NCI-H2081 (cell line): ENCODE data around the gene TMEM181.
"Not testable (repeated sequence)": the region's sequence is repeated elsewhere in the genome, so short reads cannot be mapped to it uniquely, and the experiment has no call there.

Source experiments
- DNase-seq, 2 experiments: peaks; one replicate each; lab custom pipeline; 2025; lab: John Stamatoyannopoulos, UW

TMEM181 gene

DNA sequence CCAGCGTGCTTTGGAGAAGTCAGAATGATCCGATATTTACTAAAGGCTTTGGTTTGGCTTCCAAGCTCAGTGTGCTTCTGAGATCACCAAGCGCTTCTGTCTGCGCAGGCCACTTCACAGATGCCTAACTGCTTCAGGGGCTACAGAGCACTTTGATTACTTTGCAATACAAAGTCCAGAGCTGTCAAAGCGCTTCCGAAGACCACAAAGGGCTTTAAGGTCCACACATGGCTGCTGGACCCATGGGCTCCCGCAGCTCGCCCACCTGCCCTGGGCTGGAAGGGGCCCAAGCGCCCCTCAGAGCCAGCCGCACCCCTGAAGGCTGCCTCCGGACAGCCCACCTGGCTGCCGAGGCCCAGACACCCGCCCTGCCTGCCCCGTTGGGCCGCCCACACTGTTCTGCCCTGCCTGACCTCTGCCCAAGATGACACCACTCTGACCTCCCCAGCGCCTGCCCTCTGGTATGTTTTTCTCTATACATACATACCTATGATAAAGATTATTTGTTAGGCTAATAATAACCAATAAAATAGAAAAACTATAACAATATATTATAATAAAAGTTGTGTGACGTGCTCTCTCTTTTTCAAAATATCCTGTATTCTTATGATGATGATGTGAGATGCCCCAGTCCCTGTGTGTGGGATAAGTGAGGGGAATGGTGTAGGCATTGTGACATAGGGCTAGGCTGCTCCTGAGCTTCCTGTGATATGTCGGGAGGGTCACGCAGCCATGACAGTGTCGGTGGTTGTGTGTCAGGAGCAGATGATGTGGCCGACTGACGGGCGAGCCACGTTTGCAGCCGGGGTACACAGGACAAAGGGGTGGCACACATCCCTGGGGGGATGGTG is 62.0 kb downstream of the TMEM181 start:
- no peak for DNase-seq

DNA sequence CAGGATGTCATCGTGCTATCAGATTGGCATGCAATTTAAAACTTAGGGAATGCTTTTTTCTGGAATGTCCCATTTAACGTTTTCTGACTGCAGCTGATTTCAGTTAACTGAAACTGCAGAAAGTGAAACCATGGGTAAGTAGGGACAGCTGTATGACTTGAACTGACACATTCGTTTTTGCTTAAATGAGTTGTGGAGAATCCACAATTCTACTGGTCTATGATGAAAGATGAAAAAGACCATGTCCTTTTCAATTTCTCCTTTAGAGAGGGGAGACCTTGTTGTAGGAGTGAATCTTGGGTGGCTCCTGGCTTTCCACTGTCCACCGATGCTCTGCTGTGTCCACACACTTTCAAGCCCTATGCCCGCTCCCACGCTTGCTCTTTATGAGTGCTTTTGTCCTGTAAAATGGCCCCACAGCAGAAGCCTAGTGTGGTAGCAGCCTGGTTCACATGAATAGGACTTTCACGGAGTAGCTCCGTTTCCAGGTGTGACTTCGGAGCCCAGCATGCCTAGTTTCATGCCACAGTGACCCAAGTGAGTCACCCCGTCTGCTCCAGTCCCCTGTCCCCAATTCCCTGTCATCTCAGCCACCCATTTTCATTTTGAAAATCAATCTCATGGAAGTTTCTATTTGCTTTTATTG is 62.8 kb downstream of the TMEM181 start:
- no peak for DNase-seq

DNA sequence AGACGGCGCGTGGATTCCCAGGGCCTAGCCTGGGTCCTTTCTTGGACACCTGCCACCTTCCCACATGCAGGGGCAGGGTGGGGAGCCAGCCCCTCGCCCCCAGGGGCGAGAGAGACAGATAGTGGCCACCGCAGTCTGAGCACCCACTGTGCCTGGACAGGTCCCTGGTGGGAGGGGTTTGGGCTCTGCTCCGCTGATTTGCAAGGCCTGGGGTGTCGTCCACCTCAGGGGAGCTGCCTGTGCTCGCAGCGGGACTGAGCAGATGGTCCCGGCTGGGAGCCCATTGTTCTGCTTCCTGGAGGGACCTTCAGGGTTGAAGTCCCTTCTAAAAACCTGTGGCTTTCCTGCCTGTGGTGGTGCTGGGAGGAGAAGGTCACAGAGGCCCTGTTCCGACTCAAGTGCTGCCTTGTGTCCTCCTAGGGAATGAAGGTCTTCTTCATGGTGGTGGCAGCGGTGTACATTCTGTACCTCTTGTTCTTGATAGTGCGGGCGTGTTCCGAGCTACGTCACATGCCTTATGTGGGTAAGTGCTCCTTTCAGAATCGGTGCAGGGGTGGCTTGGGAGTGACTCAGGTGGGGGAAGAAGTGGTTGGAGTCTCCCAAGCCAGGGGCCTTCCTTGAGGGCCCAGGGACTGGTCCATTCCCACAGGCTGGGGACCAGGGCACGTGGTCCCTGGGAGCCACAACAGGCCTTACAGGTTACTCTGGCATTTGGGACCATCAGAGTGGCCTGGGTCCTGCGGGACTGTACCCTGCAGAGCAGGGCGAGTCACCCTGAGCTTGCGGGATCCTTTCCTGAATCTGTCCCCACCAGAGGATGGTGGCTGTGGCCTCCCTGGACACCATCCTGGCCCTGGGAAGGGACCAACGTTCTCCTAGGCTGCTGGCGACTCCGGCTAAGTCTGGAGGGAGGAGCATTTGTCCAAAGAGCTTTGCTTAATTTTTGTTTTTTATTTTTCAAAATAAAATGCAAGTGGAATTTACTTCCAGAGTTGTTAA is 65.1 kb downstream of the TMEM181 start:
- DNase-seq: no peak

DNA sequence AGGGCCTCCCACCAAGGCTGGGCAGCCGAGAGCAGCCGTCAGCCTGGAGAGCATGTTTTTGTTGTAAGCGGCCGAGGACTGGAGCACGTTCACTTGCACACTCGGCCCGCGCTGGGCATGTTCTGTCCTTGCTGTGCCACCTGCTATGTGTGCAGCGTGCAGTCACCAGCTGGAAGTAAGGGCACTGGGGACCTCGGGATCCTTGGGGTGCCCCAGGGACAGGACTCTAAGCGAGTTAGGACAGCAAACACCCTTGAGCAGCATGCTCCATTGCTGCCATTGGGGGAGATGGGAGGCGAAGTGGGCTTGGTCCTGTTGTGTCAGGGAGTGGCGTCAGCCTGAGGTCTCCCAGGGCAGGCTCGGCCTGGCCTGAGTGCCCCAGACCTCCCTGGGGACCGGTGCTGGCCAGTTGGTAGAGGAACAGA is 66.0 kb downstream of the TMEM181 start:
- DNase-seq: no peak

DNA sequence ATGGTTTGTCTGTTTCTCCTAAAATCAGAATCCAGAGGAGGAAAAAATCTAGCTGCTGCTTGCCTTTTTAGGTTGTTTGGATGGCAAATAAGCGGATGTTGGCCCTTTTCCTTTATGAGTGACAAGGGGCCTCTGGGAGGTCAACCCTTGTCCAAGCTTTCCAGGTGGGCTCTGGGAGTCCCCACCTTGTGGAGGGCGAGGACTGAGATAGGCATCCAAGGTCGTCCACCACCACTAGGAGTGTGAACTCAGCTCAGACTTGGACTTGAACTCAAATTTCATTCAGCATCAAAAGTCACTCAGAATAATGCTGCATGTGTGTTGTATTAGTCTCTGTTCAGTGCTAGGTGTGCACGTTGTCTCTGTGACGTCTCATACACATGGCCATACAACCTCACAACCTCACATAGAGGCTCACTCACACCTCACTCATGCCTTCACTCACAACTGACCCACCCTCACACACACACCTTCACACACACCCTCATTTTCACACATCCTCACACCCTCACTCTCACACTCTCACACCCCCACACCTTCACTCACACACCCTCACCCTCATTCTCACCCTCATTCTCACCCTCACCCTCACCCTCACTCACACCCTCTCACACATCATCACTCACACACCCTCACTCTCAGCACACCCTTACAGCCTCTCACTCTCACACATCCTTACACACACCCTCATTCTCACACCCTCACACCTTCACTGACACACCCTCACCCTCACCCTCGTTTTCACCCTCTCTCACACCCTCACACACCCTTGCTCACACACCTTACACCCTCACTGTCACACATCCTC is 66.7 kb downstream of the TMEM181 start:
- no peak for DNase-seq

DNA sequence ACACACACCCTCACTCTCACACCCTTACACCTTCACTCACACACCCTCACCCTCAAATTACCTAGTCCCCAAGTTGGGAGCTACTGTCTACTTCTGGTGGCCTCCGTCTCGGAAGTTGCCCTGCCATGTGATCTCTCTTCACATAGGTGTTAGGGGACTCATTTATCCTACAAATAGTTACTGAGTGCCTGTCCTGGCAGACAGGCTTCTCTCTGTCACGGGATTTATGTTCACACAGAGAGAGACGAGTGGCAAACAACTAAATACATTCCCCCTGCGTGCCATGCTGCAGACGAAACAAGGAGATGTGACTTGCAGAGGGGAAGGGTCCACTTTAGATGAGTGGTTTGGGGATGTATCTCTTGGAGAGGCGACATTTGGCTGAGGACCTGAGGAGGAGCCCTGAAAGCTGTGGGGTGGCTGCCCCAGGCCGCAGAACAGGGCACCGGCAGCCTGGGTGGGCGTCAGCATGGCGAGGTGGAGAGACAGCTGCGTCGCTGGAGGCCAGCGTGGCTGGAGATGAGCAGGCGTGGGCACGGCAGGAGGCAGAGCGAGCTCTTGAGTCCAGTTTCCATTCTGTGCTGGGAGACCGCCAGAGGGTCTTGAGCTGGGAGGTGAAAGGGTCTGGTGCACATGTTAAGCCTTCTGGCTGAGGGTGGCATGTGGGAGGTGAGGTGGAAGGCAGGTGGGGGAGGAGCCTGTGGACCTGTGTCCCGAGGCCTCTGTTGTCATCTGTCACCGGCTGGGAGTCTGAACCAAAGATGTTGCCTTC is 67.5 kb downstream of the TMEM181 start:
- no peak for DNase-seq

DNA sequence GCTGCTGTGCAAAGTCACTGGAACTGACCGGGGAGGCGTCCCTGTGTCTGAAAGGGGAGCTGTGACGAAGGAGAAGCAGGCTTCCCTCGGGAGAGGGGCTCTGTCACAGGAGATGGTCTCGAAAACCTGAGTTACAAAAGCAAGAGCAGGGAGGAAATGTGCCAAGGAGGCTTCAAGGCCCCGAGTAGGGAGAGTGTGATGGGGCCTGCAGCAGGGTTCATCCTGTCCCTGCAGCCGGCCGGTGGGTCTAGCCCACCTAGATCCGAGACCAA is 68.0 kb downstream of the TMEM181 start:
- no peak for DNase-seq

DNA sequence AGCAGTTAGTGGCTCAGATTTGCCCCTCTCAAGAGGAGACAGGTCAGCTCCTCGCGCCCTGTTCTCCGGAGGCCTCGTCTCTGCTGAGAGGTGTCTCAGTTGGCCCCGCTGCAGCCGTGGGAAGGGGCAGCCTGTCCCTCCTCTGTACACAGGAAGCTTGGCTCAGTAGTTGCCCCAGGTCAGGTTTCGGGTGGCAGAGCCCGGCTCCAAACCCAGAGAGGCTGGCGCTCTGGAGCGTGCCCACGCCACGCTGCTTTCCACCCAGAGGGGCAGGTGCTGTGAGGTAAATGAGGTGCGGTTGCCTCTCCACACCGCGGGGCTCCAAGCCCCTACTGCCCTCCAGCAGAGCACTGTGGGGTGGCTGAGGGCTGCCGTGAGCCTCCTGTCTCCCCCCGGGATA is 68.7 kb downstream of the TMEM181 start:
- DNase-seq: no peak

DNA sequence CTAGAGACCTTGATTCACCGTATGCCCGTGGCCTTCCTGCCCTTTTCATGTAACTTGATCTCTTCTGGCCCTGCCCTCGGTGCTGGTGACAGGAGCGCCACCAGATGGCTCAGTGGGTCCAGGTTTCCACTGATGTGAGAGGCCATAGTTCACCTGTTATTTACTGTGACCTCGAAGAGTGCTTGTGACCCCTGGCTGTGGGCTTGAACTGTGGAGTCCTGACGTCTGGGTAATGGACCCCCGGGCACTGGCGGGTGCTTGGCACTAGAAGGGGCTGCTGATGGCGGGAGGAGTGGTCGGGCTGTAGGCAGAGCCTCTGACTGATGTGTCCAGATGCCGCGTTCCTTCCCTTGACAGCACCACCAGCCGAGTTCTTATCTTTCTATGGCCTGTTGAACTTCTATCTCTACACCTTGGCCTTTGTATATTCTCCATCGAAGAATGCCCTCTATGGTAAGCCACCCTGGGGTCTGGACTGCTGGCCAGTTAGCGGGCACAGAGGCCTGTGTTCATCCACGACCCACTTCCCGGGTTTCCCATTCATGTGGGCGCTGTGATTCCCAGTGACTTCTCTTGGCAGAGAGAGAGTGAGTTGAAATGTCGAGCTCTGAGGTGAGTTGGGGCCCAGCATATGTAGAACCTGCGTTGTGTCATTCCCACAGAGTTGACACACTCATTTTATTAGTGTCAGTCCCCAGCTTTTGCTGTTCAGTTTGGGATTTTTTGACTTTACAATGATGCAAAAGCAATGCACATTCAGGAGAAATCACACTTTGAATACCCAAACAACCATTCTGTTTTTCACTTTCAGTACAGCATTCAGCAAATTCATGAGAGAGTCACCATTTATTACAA is 69.7 kb downstream of the TMEM181 start:
- no peak for DNase-seq

DNA sequence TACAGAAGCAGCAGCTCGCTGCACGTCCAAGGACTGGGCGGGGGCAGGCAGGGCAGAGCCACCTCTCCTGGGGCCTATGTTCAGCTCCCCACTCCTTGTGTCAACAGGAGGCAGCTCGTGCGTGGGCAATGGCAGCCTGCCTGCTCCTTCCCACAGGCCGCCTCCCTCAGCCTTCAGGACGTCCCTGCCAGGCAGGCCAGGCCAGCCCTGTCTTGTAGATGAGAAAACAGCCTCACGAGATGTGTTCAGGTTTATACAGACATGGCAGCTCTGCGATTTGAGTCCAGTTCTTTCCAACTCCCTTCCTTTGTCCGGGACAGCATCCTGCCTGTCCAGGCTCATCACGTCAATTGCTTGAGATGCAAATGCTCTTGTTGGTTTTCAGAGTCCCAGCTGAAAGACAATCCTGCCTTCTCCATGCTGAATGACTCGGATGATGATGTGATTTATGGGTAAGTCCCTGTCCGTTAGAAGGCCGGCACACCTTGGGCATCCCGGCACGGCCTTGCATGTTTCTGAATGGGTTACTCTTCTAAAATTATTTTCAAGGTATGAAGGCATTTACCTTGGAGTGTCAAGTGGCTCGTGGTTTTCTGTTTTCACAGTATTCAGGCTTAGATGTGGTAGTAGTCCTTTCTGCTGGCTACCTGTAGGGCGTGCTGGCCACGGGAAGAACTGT is 71.2 kb downstream of the TMEM181 start:
- DNase-seq: no peak

DNA sequence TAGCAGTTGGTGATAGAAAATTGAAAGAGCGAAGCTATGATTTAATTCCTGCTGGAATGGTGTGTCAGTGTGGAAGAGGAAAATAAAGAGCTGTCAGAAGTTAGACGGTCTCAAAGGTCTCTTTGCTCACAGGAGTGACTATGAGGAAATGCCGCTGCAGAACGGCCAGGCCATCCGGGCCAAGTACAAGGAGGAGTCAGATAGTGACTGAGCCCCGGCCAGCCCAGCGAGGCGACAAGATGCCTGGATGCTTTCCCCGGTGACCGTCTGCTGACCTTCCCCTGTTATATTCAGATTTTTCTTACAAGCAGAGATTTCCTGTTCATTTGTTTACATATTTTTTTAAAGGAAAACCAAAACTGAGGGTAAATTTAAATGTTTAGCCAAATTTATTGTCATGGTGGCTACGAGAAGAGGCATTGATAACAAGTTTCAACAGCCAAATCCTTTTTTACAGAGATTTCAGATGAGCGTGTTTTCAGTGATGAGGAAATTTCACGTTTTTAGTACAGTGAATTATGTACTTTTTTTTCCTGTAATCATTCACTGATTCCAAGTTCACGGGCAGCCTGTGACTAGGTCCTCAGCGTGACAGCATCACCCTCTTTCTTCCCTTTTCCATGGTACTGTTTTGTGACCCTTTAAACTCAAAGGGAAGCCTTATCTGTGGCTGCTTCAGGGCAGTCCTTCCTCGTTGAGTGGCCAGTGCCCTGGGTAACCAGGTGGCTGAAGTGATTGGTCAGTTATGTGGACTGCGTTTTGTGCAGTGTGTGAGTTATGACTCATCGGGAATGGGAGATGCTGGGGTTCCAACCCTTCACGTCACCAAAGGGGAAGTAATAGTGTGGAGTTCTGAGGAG is 72.0 kb downstream of the TMEM181 start:
- no peak for DNase-seq

DNA sequence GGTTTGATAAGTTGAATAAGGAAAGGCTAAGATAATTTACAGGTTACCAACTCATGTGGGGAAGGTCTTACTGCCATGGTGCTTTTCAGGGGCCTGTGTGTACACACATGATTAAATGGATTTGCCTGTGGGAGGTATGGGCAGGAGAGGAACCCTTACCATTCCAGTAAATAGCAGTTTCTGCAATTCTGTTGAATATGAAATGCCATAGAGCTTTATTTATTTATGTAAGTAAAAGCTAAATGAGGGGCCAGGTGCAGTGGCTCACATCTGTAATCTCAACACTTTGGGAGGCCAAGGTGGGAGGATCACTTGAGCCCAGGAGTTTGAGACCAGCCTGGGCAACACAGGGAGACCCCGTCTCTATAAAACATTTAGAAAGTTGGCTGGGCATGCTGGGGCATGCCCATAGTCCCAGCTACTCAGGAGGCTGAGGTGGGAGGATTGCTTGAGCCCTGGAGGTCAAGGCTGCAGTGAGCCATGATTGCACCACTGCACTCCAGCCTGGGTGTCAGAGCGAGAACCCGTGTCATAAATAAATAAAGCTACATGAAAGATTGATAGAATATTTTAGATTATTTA is 72.7 kb downstream of the TMEM181 start:
- DNase-seq: not testable (repeated sequence)

DNA sequence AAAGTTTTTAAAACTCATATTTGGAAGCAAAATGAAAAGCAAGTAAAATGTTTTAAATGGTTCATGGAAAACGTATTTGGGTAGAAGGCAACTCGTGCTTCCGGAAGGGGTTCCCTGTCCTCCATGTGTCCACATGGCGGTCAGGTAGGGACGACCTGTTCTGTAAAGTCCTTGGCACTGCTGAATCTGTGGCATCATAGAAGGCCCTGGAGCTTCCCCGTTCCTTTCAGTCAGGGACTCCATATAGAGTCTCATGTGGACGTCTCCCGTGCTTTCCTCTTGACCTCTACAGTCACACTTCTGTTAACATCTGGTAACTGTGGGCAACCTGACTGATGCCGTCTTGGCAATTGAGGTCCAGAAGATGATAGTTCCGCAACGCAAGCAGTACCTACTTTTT is 73.2 kb downstream of the TMEM181 start:
- DNase-seq: no peak

DNA sequence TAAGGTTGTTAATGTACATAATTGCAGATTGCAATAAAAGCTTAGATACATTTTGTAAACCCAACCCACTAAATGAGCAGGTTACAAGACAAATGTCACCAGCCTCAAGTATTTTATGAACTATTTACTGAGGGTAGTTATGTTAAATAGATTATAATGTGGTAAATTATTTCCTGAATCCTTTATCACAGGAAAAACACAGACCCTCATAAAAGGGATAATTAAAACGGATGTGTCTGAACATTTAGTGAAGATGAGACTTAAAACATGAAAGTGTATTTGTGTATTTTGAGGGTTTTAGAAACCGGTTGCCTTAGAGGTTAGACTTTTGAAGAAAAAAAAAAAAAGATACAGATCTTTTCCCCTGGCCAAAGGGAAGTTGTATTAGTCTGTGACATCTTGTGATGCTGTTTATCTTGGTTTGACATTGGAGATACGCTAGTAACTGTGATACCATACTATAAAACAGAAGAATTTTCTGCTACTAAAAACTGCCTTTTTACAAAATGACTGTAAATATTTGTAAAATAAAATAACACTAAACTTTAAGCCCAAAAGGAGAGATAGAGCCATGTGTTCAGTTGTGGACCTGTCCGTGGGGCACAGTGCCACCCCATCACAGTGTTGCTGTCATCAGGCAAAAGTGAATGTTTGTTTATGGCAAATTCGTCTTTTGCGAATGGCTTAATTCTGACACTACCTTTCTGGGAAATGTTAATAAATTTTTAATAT is 75.0 kb downstream of the TMEM181 start:
- no peak for DNase-seq

DNA sequence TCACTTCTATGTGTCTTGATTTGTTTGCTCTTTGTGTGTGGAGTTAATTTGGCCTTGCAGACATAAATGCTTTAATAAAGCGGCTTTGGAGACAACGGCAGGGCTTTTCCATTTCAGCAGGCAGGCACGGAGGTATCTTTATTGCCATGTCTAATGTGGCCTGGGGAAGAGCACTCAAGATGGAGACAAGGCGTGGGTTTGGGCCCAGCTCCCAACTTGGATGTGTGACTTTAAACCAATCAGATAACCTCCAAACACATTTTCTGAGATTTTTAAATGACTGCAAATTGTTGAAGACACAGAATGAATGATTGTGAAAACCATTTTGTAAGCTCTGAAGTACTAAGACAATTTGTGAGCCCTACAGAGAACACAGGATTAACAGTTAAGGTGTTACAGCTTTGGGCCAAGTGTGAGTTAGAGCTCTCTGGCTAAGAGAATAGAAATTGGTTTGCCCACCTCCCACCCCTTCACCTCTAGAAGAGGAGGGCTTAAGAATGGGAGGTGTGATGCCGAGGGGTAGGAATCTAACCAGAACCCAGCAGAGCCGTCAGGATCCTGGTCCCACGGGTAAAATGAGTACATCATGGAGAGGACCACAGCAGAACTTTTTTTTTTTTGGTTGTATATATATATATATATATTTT is 75.7 kb downstream of the TMEM181 start:
- DNase-seq: no peak

DNA sequence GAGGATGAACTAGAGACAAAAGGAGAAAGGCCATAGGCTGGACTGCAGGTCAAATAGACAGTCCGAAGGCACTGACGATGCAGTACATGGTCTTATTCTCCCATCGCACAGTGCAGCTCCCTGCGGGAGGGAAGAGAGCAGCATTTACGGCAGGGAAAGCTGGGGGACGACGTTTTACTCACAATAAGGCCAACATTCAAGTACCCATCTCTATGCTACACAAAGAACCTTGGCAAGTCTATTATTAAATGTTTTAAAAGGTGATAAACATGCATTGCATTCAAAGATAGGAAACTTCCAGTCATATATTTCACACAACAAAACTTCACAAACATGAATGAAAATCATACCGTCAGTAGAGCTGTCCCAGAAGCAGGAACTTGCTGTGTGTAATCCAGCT is 76.9 kb downstream of the TMEM181 start:
- no peak for DNase-seq

DNA sequence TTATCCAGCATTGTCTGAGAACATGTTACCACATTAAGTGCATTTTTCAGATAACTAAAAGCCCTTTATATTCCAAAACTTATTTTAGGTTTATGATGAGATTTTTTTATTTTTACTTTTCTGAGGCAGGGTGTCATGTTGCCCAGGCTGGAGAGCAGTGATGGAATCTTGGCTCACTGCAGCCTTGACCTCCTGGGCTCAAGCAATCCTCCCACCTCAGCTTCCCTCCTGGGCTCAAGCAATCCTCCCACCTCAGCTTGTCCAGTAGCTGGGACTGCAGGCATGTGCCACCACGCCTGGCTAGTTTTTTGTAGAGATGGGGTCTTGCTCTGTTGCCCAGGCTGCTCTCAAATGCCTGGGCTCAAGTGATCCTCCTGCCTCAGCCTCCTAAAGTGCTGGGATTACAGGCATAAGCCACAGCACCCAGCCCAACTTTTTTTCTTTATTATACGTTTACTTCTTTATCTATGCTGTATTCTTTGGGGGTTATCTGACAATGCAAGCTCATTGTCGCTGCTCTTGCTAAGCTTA is 78.5 kb downstream of the TMEM181 start:
- no peak for DNase-seq
